GM10248 (cell line): Measurements from ENCODE around the gene DNAJC11.
"Not testable (repeated sequence)": the region's sequence is repeated elsewhere in the genome, so short reads cannot be mapped to it uniquely, and the experiment has no call there.

Experiments
- CTCF ChIA-PET: fragments of 300-600 bp; sonication (Branson Sonifier 250); formaldehyde crosslinking; extraction: SDS; loops from one replicate; lab custom pipeline; 2021; ENCODE audit warnings: antibody characterized with exemption; lab: Yijun Ruan, JAX
- POLR2A ChIA-PET: fragments of 350-650 bp; sonication (Branson Sonifier 250); formaldehyde crosslinking; extraction: SDS; loops from one replicate; lab custom pipeline; 2020; ENCODE audit warnings: antibody characterized with exemption; lab: Yijun Ruan, JAX
- DNase-seq: peaks from one replicate; pipeline ENCODE4 v3.0.0; 2012; ENCODE audit errors: extremely low spot score
- CTCF ChIP-seq: IDR thresholded peaks from 2 replicates; pipeline ENCODE4 v1.5.1; 2012; ENCODE audit warnings: mild to moderate bottlenecking, low read depth; ENCODE audit errors: extremely low read depth, missing control alignments, control extremely low read depth

The DNAJC11 gene

GRCh38 chr1:6701437-6702153, at the start of gene DNAJC11:
DNAJC11 (minus strand) TSS chr1:6701816; CDS start chr1:6701800, 16 bp downstream.
- CTCF ChIA-PET: interaction anchor here (0.6 to 1.8 kb wide), 16 partner anchors 10 to 946 kb away, joined by 3 to 10 read pairs (median 4); partner anchors contain the start of gene CAMTA1
- peak; percentile 99 for TF ChIP-seq CTCF
- DNase-seq: peak; percentile 97
- POLR2A ChIA-PET: no interaction called here

DNA sequence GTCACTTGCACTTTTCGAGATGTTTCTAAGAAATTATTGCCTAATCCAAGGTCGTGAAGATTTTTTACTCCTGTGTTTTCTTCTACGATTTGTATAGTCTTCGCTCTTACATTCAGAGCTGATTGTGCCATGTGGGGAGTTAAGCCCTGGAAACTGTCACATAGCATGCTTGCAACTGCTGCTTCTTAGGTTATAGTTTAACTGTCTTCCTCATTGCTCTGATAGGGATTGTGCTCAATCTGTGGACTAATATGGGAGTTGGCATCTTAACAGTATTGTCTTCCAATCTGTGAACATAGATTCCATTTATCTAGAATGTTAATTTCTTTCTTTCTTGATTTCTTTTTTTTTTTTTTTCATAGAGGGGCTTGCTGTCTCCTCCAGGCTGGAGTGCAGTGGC, 48.9 kb upstream of the DNAJC11 start:
- ChIA-PET CTCF (interaction anchor here (0.9 to 1.5 kb wide), 2 partner anchors 29 to 31 kb away, joined by 3 to 7 read pairs; no protein-coding TSS in a partner anchor), POLR2A (no interaction called here)
- no peak for DNase-seq
- no peak for TF ChIP-seq CTCF

DNA sequence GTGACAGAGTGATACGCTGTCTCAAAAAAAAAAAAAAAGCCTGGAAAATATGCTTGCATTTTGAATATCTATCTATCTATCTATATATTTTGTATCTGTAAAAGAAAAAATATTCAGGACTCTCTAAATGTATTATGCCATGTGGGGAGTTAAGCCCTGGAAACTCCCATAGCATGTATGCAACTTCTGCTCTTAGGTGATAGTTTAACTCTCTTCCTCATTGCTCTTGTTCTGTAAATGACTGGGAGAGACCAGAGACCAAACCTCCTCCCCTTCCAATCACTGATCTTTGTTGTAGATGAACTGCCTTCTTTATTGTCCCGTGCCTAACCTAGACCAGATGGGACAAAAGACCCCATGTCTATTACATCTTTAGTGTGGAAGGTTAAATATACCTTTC, 46.1 kb upstream of the DNAJC11 start:
- CTCF ChIA-PET: interaction anchor here (1.2 to 1.3 kb wide), 2 partner anchors 15 to 295 kb away, joined by 3 to 4 read pairs; no protein-coding TSS in a partner anchor
- TF ChIP-seq CTCF: no peak
- DNase-seq: no peak
- POLR2A ChIA-PET: no interaction called here

- TF ChIP-seq CTCF: no peak
- POLR2A ChIA-PET: interaction anchor here (1.1 kb wide), 1 partner anchor 40 kb away, joined by 3 read pairs; the partner anchor contains the start of gene CAMTA1
- CTCF ChIA-PET: interaction anchor here (1.2 to 1.7 kb wide), 2 partner anchors 13 to 26 kb away, joined by 3 to 5 read pairs; no protein-coding TSS in a partner anchor
Observed at GRCh38 chr1:6745073-6745472, 43.5 kb upstream of the DNAJC11 start.

GRCh38 chr1:6743189-6744101, 41.8 kb upstream of the DNAJC11 start:
- POLR2A ChIA-PET: interaction anchor here (0.6 to 0.7 kb wide), 2 partner anchors 18 to 1630 kb away, joined by 3 read pairs; no protein-coding TSS in a partner anchor
- DNase-seq: peak; percentile 43
- TF ChIP-seq CTCF: no peak
- CTCF ChIA-PET: interaction anchor here (0.7 to 1.6 kb wide), 2 partner anchors 20 to 24 kb away, joined by 3 to 5 read pairs; no protein-coding TSS in a partner anchor

More at GRCh38 chr1:6745073-6745472, 43.5 kb upstream of the DNAJC11 start:
- DNase-seq: no peak

GRCh38 chr1:6742676-6743188, 41.1 kb upstream of the DNAJC11 start:
- POLR2A ChIA-PET, DNase-seq: not testable (repeated sequence)
- CTCF ChIA-PET: interaction anchor here (1.6 kb wide), 1 partner anchor 23 kb away, joined by 5 read pairs; no protein-coding TSS in a partner anchor
